MCF 10A (cell line): ENCODE data around the gene ZSCAN26. TPM values are rescaled to one million over a fixed set of nuclear protein-coding genes. Genes with fewer than 3 reads are reported as not detected.
"Not testable (repeated sequence)": the region's sequence is repeated elsewhere in the genome, so short reads cannot be mapped to it uniquely, and the experiment has no call there.

ENCODE experiments used
- BruUV-seq: library from RNA; stranded (reverse); fragments of 400-500 nt; replicated peaks from 2 replicates; lab custom pipeline; 2021; lab: Mats Ljungman, UMichigan
- CTCF ChIA-PET: fragments of 300-600 bp; sonication (Branson Sonifier 250); formaldehyde crosslinking; extraction: SDS; loops from one replicate; lab custom pipeline; 2021; ENCODE audit warnings: antibody characterized with exemption, inconsistent platforms; lab: Yijun Ruan, JAX
- POLR2A ChIA-PET: fragments of 300-600, 350-650 bp; sonication (Branson Sonifier 250); formaldehyde crosslinking; extraction: SDS; loops from one replicate; lab custom pipeline; 2020; ENCODE audit warnings: antibody characterized with exemption, inconsistent platforms; lab: Yijun Ruan, JAX
- DNase-seq: peaks from one replicate; pipeline ENCODE4 v3.0.0-alpha.2; 2018; ENCODE audit not compliant: unreplicated experiment
- H3K27ac Mint-ChIP-seq: one replicate; pipeline ENCODE4 v1.8.0; 2022; ENCODE audit warnings: mild to moderate bottlenecking, low read depth, mixed read lengths; ENCODE audit not compliant: unreplicated experiment
- H3K27me3 Mint-ChIP-seq: one replicate; pipeline ENCODE4 v1.8.0; 2022; ENCODE audit warnings: mixed read lengths; ENCODE audit not compliant: insufficient read depth, unreplicated experiment
- H3K36me3 Mint-ChIP-seq: one replicate; pipeline ENCODE4 v1.8.0; 2022; ENCODE audit warnings: mild to moderate bottlenecking, moderate library complexity, mixed read lengths; ENCODE audit not compliant: insufficient read depth, unreplicated experiment
- H3K4me1 Mint-ChIP-seq: one replicate; pipeline ENCODE4 v1.8.0; 2022; ENCODE audit warnings: mixed read lengths; ENCODE audit not compliant: insufficient read depth, unreplicated experiment
- H3K4me3 Mint-ChIP-seq: one replicate; pipeline ENCODE4 v1.8.0; 2022; ENCODE audit warnings: mild to moderate bottlenecking, moderate library complexity, mixed read lengths; ENCODE audit not compliant: unreplicated experiment
- H3K9me3 Mint-ChIP-seq: one replicate; pipeline ENCODE4 v1.8.0; 2022; ENCODE audit warnings: mixed read lengths; ENCODE audit not compliant: unreplicated experiment
- intact Hi-C: fragments of 100-400 bp; cut with micrococcal nuclease; formaldehyde crosslinking; loops from 2 replicates; pipeline ENCODE4 v1.14.1; 2022
- total RNA-seq: library from RNA; stranded (reverse); gene quantifications from 2 replicates; pipeline ENCODE4 v1.2.3, GENCODE V29; 2022
- TF ChIP-seq, protein P1 (sequence below): fragments of 200-600 bp; IDR thresholded peaks from one replicate; pipeline ENCODE4 v1.8.0; 2022; ENCODE audit warnings: antibody characterized with exemption, mild to moderate bottlenecking; ENCODE audit not compliant: unreplicated experiment

ZSCAN26 gene
- total RNA-seq, 1 experiment from 2014 or later = 13.1 TPM

DNA sequence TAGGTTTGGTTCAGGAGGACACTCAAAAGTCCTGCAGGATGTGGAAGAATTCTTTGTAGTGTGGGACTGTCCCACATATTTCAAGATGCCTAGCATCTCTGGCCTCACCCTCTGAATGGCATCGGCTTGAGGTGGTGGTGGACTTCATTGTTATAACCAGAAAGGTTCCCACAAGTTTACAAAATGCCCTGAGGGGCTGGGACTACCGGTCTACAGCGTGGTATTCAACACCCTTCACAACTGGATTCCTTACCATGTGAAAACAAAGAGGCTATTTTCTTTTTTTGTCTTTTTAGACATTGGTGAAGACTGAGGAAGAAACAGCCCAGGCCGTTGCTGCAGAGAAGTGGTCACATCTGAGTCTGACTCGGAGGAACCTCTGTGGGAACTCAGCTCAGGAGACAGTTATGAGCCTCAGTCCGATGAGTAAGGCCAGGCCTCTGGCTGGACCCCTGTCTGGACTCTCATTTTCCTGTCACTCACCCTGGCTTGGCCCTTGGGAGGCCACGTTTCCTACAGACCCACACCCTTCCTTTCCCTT lies 29.6 kb downstream of the ZSCAN26 start:
- ChIA-PET CTCF (no interaction called here), POLR2A (no interaction called here)
- TF ChIP-seq, protein P1, sequence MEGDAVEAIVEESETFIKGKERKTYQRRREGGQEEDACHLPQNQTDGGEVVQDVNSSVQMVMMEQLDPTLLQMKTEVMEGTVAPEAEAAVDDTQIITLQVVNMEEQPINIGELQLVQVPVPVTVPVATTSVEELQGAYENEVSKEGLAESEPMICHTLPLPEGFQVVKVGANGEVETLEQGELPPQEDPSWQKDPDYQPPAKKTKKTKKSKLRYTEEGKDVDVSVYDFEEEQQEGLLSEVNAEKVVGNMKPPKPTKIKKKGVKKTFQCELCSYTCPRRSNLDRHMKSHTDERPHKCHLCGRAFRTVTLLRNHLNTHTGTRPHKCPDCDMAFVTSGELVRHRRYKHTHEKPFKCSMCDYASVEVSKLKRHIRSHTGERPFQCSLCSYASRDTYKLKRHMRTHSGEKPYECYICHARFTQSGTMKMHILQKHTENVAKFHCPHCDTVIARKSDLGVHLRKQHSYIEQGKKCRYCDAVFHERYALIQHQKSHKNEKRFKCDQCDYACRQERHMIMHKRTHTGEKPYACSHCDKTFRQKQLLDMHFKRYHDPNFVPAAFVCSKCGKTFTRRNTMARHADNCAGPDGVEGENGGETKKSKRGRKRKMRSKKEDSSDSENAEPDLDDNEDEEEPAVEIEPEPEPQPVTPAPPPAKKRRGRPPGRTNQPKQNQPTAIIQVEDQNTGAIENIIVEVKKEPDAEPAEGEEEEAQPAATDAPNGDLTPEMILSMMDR = no peak
- intact Hi-C loops = no loop called here
- no peak for DNase-seq
- H3K9me3 Mint-ChIP-seq = no peaks in the 10 kb centered on the region
- no peak overlapping the region for H3K4me3 Mint-ChIP-seq
- no peaks in the 10 kb centered on the region for H3K27me3 Mint-ChIP-seq
- no peaks in the 10 kb centered on the region for H3K36me3 Mint-ChIP-seq
- no peaks in the 10 kb centered on the region for H3K4me1 Mint-ChIP-seq
- BruUV-seq = no TSS peak
- no peak overlapping the region for H3K27ac Mint-ChIP-seq

DNA sequence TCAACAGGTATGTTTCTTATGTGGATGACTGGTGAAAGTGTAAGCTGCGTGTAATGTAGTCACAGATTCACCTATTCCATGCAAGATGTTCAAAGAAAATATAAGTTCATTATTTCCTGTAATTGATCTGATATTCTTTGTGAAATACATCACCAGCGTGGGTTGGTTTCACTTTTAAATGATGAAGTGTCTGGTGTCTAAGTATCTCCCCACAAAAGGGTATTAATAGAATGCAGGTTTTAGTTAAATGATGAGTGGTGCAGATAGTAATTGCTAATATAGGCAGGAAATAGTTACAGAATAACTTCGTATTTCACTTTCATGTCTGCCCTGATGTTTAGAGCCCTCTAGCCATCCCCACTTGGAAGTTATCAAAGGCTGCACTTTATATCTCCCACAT lies 36.6 kb downstream of the ZSCAN26 start:
- ChIA-PET POLR2A (no interaction called here), CTCF (no interaction called here)
- TF ChIP-seq, protein P1 = no peak
- Mint-ChIP-seq H3K9me3 (peaks cover 8% of the 10 kb centered on the region), H3K4me1 (no peaks in the 10 kb centered on the region), H3K36me3 (no peaks in the 10 kb centered on the region), H3K27me3 (no peaks in the 10 kb centered on the region), H3K27ac (no peak overlapping the region), H3K4me3 (no peak overlapping the region)
- intact Hi-C loops = no loop called here
- BruUV-seq = no TSS peak
- no peak for DNase-seq

DNA sequence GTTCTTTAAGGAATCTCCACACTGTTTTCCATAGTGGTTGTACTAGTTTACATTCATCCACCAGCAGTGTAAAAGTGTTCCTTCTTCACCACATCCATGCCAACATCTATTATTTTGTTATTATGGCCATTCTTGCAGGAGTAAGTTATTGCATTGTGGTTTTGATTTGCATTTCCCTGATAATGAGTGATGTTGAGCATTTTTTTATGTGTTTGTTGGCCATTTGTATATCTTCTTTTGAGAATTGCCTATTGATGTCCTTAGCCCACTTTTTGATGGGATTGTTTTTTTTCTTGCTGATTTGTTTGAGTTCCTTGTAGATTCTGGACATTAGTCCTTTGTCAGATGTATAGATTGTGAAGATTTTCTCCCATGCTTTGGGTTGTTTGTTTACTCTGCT lies 39.4 kb downstream of the ZSCAN26 start:
- H3K36me3 Mint-ChIP-seq, H3K9me3 Mint-ChIP-seq, H3K4me3 Mint-ChIP-seq, DNase-seq, H3K4me1 Mint-ChIP-seq, intact Hi-C loops, H3K27ac Mint-ChIP-seq, BruUV-seq, H3K27me3 Mint-ChIP-seq, CTCF ChIA-PET, POLR2A ChIA-PET: not testable (repeated sequence)

DNA sequence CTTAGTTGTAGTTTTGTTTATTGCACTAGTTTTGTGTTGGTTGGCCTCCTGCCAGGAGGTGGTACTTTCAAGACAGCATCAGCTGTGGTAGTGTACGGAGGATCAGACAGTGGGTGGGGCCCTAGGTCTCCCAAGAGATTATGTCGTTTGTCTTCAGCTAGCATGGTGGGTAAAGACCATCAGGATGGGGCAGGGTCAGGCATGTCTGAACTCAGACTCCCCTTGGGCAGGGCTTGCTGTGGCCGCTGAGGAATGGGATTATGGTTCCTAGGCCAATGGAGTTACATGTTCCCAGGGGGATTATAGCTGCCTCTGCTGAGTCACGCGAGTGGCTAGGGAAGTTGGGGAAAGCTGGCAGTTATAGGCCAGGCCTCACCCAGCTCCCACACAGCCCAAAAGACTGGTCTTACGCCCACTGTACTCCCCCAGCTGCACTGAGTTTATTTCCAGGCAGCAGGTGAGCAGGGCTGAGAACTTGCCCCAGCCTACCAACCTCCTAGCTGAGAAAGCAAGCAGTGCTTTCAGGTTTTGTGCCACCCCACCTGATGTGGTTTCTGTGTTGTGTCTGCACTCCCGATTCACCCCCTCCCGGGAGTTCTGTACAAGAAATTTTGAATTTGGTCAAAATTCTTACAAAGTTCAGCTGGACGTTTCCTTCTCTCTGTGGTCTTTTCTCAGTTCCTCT lies 44.3 kb downstream of the ZSCAN26 start:
- no peak overlapping the region for H3K4me3 Mint-ChIP-seq

More for the DNA sequence above, 44.3 kb downstream of the ZSCAN26 start:
- no peaks in the 10 kb centered on the region for H3K4me1 Mint-ChIP-seq
- H3K27ac Mint-ChIP-seq = no peak overlapping the region
- no TSS peak for BruUV-seq
- intact Hi-C loops = no loop called here
- H3K36me3 Mint-ChIP-seq = no peaks in the 10 kb centered on the region
- CTCF ChIA-PET = interaction anchor here (0.7 to 1.3 kb wide), 3 partner anchors 12 to 1184 kb away, joined by 3 to 4 read pairs (median 3); no protein-coding TSS in a partner anchor
- POLR2A ChIA-PET = interaction anchor here (0.6 to 1.2 kb wide), 3 partner anchors 23 to 612 kb away, joined by 3 to 4 read pairs (median 3); partner anchors contain the start of gene TRIM27
- DNase-seq = no peak
- H3K27me3 Mint-ChIP-seq = no peaks in the 10 kb centered on the region
- peaks cover 6% of the 10 kb centered on the region for H3K9me3 Mint-ChIP-seq
- TF ChIP-seq, protein P1 = no peak
